A549 treated with CORT108297 at 1 μM for 4 hours (cell line): Measurements from ENCODE around the gene HOXB13. TPM values are rescaled to one million over a fixed set of nuclear protein-coding genes. Genes with fewer than 3 reads are reported as not detected.

Experiments
- total RNA-seq: library from RNA; stranded (reverse); fragments of 200-300 nt; extraction: Qiagen RNA extraction; gene quantifications from 5 replicates; pipeline ENCODE4 v1.2.3, GENCODE V29; 2022

The HOXB13 gene
- 2.1 to 2.6 TPM (median 2.4 TPM) in 5 replicates for total RNA-seq

DNA sequence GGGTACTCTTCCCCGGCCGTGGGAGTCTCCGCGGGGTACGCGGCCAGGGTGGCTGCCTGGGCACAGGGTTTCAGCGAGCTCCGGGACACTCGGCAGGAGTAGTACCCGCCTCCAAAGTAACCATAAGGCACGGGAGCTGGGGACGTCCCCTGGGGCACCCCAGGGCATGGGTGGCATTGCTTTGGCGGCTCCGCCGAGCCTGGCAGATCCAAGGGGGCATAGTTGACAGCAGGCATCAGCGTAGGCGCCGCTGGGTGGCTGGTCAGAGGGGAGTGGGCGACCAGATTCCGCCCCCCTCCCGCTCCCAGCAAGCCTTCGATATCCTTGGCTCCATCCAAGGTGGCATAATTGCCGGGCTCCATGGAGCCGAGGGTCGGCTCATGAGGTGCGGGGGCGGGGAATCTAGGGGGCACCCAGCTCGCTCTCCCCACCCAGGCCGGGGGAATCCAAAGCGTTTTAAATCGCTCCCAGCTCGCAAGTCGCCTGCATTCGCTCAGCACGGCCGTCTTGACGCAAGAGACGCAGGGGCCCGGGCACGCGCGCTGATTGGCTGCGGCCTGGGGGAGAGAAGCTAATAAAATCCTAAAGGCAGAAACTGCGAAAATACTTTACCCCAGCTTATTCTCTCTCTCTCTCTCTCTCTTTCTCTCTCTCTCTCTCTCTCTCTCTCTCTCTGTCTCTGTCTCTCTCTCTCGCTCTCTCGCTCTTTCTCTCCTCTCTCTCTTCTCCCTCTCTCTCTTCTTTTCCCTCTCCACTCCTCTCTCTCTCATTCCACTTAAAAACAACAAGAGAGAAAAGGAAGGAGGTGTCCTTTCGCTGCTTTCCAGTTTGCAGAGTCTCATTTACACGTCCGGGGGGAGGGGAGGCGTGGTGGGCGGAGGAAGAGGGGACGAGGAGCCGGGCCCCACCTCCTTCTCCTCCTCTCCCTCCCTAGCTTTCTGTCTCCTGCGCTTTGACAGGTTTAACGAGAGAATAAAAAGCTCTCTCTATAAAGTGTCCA lies at the start of gene HOXB13:
Gene HOXB13 (minus strand): TSS at position 519 of the 1,000 bp plus-strand sequence. CDS start 157 bp downstream, at position 362.

DNA sequence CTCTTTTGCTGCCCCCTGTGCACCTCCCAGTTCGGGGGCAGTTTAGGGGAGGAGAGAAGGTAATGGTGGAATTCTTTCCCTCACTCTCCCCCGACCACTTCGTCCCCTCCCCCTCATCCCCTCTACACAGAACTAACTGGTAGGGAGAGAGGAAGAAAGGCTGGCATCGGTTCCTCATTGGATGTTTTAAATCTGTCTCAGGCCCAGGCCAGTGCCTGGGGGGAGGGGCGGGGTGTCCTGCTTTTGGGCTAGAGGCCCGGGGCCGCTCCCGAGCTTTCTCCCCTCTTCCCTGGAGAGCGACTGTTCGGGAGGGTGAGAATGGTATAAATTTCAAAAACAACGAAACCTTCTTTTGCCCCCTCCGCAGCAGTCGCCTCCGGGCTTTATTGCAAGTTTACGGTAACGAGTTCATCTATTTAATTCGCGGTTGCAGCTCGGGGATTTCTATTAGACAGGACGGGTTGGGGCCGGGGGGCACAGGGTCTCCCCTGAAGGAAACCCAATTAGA lies 5.6 kb downstream of the HOXB13 start, which contains the start of gene PRAC2:
Gene PRAC2 (plus strand): TSS at position 271 of the 508 bp plus-strand sequence. CDS start 1,226 bp downstream, outside the sequence.

DNA sequence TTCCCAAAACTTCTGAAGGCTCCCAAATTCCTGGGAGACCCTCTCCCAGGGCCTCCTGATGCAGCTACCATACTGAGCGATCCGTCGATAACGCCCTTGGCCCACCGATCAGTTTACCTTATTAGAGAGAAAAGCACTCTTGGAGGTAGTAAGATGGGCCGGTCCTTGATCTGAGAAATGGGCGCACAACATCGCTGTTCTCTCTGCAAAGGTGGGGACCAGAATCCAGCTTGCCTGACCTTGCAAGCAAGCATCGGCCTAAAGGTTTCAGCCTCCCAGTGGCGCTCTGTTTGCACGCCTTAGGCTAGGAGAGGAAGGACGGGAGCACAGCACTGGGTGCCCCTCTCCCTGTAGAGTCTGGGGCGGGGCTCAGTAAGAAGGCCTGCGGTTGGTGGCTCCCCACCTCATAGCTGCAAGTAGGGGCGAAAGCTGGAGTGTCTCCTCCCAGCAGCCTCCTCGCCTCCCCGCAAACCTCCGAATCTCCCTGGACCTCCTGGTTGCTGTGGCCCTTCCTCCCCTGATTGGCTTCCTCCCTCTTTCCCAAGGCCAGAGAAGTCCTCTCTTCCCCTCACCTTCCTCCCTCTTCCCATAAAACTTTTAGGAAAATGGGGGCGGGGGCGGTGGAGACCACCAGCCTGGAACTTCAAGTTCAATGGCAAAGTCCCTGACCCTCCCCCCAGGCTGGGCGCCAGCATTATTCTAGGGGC lies 6.2 kb downstream of the HOXB13 start, which contains the start of gene PRAC1:
Gene PRAC1 (minus strand): TSS at position 318 of the 707 bp plus-strand sequence. CDS start 126 bp downstream, at position 192.

Other genes starting within 250 kb of the HOXB13 start
- not detected in 5 replicates for gene HOXB1, start 197.7 kb downstream of the HOXB13 start, total RNA-seq
- 0.51 to 0.76 TPM (median 0.55 TPM) in 5 replicates for gene HOXB2, start 183.6 kb downstream of the HOXB13 start, total RNA-seq
- 0.03 to 0.20 TPM (median 0.13 TPM) in 5 replicates for gene HOXB4, start 150.4 kb downstream of the HOXB13 start, total RNA-seq
- 4.6 to 6.8 TPM (median 5.7 TPM) in 5 replicates for gene HOXB3, start 138.5 kb downstream of the HOXB13 start, total RNA-seq
- 1.5 to 2.9 TPM (median 2.6 TPM) in 5 replicates for gene HOXB5, start 135.0 kb downstream of the HOXB13 start, total RNA-seq
- gene HOXB6, start 123.8 kb downstream of the HOXB13 start, total RNA-seq, result 4.2 to 6.5 TPM (median 6.2 TPM) in 5 replicates
- gene HOXB7, start 117.7 kb downstream of the HOXB13 start, total RNA-seq, result 32.6 to 36.9 TPM (median 33.6 TPM) in 5 replicates
- 6.4 to 9.9 TPM (median 9.2 TPM) in 5 replicates for gene HOXB8, start 113.5 kb downstream of the HOXB13 start, total RNA-seq
- 7.5 to 8.7 TPM (median 7.8 TPM) in 5 replicates for gene HOXB9, start 102.4 kb downstream of the HOXB13 start, total RNA-seq
- gene PRAC1, start 6.2 kb downstream of the HOXB13 start, total RNA-seq, result not detected in 5 replicates
- gene PRAC2, start 5.6 kb downstream of the HOXB13 start, total RNA-seq, result not detected in 5 replicates
- 0.34 to 0.88 TPM (median 0.49 TPM) in 5 replicates for gene TTLL6, start 88.5 kb upstream of the HOXB13 start, total RNA-seq
- gene CALCOCO2, start 102.3 kb upstream of the HOXB13 start, total RNA-seq, result 61.0 to 89.2 TPM (median 70.8 TPM) in 5 replicates
- 490 to 706 TPM (median 580 TPM) in 5 replicates for gene ATP5MC1, start 164.0 kb upstream of the HOXB13 start, total RNA-seq
- 117 to 131 TPM (median 124 TPM) in 5 replicates for gene UBE2Z, start 179.7 kb upstream of the HOXB13 start, total RNA-seq
- 287 to 322 TPM (median 302 TPM) in 5 replicates for gene SNF8, start 216.1 kb upstream of the HOXB13 start, total RNA-seq
- gene GIP, start 239.8 kb upstream of the HOXB13 start, total RNA-seq, result 2.8 to 6.2 TPM (median 4.6 TPM) in 5 replicates